ENCODE results near the gene ZRANB1.

Gene ZRANB1

GRCh38 chr10:125025341-125025740, 83.4 kb downstream of the ZRANB1 start:
- H3K4me1 ChIP-seq (ENCODE audit: control insufficient read depth, insufficient read depth, low read length): peaks cover 9% of the 10 kb centered on the region
- H3K27me3 ChIP-seq (ENCODE audit: control insufficient read depth, insufficient read depth, low read length, poor library complexity, severe bottlenecking): no peaks in the 10 kb centered on the region
- no peaks in the 10 kb centered on the region for H3K9me3 ChIP-seq (ENCODE audit: control insufficient read depth, low read length)
- peaks cover 9% of the 10 kb centered on the region for H3K36me3 ChIP-seq (ENCODE audit: control insufficient read depth, insufficient read depth, low read length)
- no peak overlapping the region for H3K27ac ChIP-seq (ENCODE audit: insufficient read depth, low read depth, low read length, poor library complexity, severe bottlenecking)
- H3K4me3 ChIP-seq (ENCODE audit: insufficient read depth, low read depth, low read length): no peak overlapping the region
- 76 to 80% methylated on average over 12 of the region's 12 CpGs for WGBS, 2 experiments

DNA sequence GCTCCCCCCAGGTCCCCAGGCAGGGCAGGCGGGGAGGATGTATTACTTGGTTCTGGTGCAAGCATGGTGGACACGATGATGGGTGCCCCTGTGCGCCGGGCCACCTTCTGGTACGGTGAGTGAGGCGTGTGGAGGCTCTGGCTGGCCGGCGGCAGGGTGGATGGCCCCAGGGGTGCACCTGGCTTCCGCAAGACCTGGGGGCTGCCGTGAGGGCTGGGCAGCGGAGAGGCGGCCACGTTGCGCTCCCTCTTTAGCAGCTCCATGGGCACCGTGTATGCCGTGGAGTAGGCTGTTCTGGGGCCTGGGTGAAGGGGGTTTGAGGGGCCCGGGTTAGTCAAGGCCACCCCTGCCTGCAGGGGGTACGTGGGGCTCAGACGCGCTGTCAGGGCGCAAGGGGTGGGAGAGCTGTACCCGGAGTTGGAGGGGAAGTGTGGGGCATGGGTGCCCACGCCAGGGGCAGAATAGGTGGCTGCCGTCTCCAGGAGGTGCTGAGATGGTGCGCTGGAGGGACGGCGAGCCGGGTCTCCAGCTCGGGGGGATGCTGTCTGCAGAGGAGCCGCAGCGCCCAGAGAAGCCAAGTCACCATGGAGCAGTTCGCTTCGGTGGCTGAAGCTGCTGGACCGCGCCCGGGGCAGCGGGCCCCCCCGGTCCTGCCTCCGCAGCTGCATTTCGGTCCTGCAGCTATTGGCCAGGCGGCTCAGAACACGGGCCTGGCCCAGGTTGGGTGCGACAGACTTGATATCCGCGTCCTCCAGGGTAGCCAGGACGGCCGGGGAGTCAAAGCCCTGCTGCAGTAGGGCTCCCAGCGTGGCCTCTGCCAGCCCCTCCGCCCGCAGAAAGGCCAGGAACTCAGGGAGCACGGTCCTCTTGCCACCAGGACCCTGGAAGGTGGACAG, 84.4 kb downstream of the ZRANB1 start:
- Histone ChIP-seq H3K4me3 (ENCODE audit: insufficient read depth, low read depth, low read length) (no peak overlapping the region), H3K27ac (ENCODE audit: insufficient read depth, low read depth, low read length, poor library complexity, severe bottlenecking) (no peak overlapping the region), H3K9me3 (ENCODE audit: control insufficient read depth, low read length) (no peaks in the 10 kb centered on the region), H3K36me3 (ENCODE audit: control insufficient read depth, insufficient read depth, low read length) (no peaks in the 10 kb centered on the region), H3K27me3 (ENCODE audit: control insufficient read depth, insufficient read depth, low read length, poor library complexity, severe bottlenecking) (no peaks in the 10 kb centered on the region), H3K4me1 (ENCODE audit: control insufficient read depth, insufficient read depth, low read length) (peaks cover 9% of the 10 kb centered on the region)
- 95% methylated on average over 51 of the region's 51 CpGs for WGBS, 2 experiments

DNA sequence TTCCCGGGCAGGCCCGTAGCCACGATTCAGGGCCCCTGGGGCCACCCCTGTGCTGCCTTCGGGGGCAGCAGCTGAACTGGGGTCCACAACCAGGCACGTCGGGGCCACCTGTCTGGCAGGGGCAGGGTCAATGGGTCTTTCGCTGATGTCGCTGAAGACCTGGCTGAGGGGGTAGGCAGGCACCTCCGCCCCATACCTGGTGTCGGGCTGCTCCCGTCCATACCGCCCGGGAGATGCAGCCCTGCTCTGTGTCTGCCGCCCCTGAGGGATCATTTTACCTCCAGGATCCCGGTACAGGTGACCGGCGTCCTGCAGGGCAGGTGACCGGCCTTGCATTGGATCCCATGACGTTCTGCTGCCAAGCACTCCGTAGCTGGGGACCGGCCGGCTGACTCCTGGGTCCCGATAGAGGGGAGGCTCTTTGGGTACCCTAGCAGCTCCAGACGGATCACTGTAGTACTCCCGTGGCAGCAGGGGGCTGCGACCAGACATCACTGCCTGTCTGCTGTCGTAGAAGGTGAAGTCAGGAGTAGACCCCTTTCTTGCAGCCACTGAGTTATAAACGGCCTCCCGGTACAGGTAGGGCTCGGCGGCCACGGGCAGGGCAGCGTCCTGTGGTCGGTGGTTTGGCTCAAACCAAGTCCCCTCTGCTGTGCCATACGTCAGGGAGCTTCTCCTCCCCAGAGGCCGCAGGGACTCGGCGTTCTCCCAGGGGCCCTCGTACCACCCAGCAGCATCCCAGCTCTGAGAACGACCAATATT, 85.2 kb downstream of the ZRANB1 start:
- no peaks in the 10 kb centered on the region for H3K27me3 ChIP-seq (ENCODE audit: control insufficient read depth, insufficient read depth, low read length, poor library complexity, severe bottlenecking)
- H3K27ac ChIP-seq (ENCODE audit: insufficient read depth, low read depth, low read length, poor library complexity, severe bottlenecking): no peak overlapping the region
- WGBS, 2 experiments: 95 to 96% methylated on average over 40 of the region's 40 CpGs
- H3K4me1 ChIP-seq (ENCODE audit: control insufficient read depth, insufficient read depth, low read length): peaks cover 9% of the 10 kb centered on the region
- no peaks in the 10 kb centered on the region for H3K9me3 ChIP-seq (ENCODE audit: control insufficient read depth, low read length)
- no peak overlapping the region for H3K4me3 ChIP-seq (ENCODE audit: insufficient read depth, low read depth, low read length)
- no peaks in the 10 kb centered on the region for H3K36me3 ChIP-seq (ENCODE audit: control insufficient read depth, insufficient read depth, low read length)

DNA sequence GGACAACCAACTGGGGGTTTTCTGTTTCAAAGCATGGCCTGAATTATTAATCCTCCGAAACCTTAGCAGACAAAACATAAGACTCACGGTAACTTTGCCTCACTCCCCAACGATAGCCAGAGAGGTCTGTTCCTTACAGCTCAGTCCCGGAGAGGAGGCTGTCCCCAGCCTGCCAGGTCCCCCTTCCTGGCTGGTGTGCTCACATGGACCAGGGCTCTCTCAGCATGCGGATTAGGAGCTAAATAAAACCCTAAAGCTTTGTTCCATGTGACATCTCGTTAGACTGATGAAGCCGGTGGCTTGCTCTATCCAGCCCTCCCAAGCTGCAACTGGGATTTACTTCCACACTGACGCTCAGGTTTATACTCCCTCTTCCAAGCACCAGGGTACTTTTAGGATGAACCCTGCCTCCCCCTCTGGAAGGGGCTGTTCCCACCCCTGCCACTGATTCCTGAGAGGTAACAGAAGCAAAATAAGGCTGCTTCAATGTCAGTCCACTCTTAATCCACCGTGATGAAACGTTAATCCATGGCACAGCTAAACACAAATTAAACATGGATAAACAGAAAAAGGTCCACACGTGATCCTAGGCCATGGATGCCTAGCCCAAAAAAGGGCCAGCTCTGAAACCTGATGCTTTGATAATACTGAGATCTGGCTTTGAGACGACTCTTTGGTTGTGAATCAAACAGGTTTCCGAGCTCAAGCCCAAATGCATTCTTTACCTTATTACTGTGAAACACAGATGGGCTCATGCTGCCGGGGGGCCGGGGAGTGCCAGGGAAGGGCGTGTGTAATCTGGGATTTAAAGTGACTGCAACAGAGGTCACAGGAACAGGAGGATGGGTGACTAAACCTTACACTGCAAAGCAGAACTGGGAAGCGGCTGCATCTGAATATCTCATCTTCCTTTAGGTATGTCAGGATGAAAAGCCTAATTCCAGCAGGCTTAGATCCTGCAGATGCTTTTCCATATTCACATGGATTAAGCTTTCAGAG, 86.2 kb downstream of the ZRANB1 start:
- peak overlapping the region; percentile 17 for H3K27ac ChIP-seq (ENCODE audit: insufficient read depth, low read depth, low read length, poor library complexity, severe bottlenecking)
- no peaks in the 10 kb centered on the region for H3K36me3 ChIP-seq (ENCODE audit: control insufficient read depth, insufficient read depth, low read length)
- no peak overlapping the region for H3K4me3 ChIP-seq (ENCODE audit: insufficient read depth, low read depth, low read length)
- peaks cover 9% of the 10 kb centered on the region for H3K4me1 ChIP-seq (ENCODE audit: control insufficient read depth, insufficient read depth, low read length)
- H3K27me3 ChIP-seq (ENCODE audit: control insufficient read depth, insufficient read depth, low read length, poor library complexity, severe bottlenecking): no peaks in the 10 kb centered on the region
- H3K9me3 ChIP-seq (ENCODE audit: control insufficient read depth, low read length): no peaks in the 10 kb centered on the region
- WGBS, 2 experiments: 66 to 79% methylated on average over 17 of the region's 17 CpGs

- Histone ChIP-seq H3K36me3 (ENCODE audit: control insufficient read depth, insufficient read depth, low read length) (no peaks in the 10 kb centered on the region), H3K4me3 (ENCODE audit: insufficient read depth, low read depth, low read length) (no peak overlapping the region), H3K9me3 (ENCODE audit: control insufficient read depth, low read length) (no peaks in the 10 kb centered on the region), H3K4me1 (ENCODE audit: control insufficient read depth, insufficient read depth, low read length) (peaks cover 9% of the 10 kb centered on the region), H3K27ac (ENCODE audit: insufficient read depth, low read depth, low read length, poor library complexity, severe bottlenecking) (no peak overlapping the region), H3K27me3 (ENCODE audit: control insufficient read depth, insufficient read depth, low read length, poor library complexity, severe bottlenecking) (no peaks in the 10 kb centered on the region)
- 92 to 97% methylated on average over 7 of the region's 7 CpGs for WGBS, 2 experiments
These were observed 87.8 kb downstream of the ZRANB1 start for GRCh38 chr10:125029584-125030242.

DNA sequence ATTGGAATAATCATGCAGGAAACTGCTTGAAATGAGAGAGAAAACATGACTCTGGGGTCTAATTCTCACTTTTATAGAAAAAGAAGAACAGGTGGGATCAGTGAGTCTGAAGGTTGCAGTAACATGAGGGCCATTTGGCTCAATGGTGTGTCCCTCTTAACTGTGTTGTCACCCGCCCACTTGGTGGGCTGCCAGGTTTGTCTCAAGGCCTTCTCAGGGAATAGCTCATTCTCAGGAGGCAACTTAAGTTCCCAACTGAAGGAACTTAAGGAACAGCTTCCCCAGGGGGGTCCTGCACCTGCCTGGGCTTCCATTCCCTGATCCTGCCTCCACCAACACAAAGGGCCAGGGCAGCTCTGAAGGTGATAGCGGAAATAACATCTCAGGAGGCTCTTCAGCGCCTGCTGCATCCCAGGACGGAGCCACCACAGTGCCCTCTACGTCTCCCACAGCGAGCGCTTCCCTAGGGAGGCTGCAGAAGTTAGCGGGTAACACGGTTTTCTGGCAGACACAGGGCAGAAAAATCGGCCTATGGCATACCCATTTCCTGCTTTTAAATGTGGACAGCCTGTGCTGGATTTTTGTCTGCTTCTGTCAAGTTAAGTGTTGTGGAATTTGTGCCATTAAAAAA, 88.8 kb downstream of the ZRANB1 start:
- no peak overlapping the region for H3K4me3 ChIP-seq (ENCODE audit: insufficient read depth, low read depth, low read length)

GRCh38 chr10:125032474-125033020, 90.6 kb downstream of the ZRANB1 start:
- WGBS, 2 experiments: 92 to 93% methylated on average over 15 of the region's 15 CpGs
- H3K36me3 ChIP-seq (ENCODE audit: control insufficient read depth, insufficient read depth, low read length): no peaks in the 10 kb centered on the region
- H3K4me3 ChIP-seq (ENCODE audit: insufficient read depth, low read depth, low read length): no peak overlapping the region
- H3K4me1 ChIP-seq (ENCODE audit: control insufficient read depth, insufficient read depth, low read length): peaks cover 9% of the 10 kb centered on the region
- H3K27ac ChIP-seq (ENCODE audit: insufficient read depth, low read depth, low read length, poor library complexity, severe bottlenecking): no peak overlapping the region
- H3K27me3 ChIP-seq (ENCODE audit: control insufficient read depth, insufficient read depth, low read length, poor library complexity, severe bottlenecking): no peaks in the 10 kb centered on the region
- H3K9me3 ChIP-seq (ENCODE audit: control insufficient read depth, low read length): no peaks in the 10 kb centered on the region

More for the DNA sequence above, 88.8 kb downstream of the ZRANB1 start:
- WGBS, 2 experiments: 90% methylated on average over 10 of the region's 10 CpGs
- no peaks in the 10 kb centered on the region for H3K36me3 ChIP-seq (ENCODE audit: control insufficient read depth, insufficient read depth, low read length)
- H3K4me1 ChIP-seq (ENCODE audit: control insufficient read depth, insufficient read depth, low read length): peaks cover 9% of the 10 kb centered on the region
- H3K27me3 ChIP-seq (ENCODE audit: control insufficient read depth, insufficient read depth, low read length, poor library complexity, severe bottlenecking): no peaks in the 10 kb centered on the region
- H3K9me3 ChIP-seq (ENCODE audit: control insufficient read depth, low read length): no peaks in the 10 kb centered on the region
- no peak overlapping the region for H3K27ac ChIP-seq (ENCODE audit: insufficient read depth, low read depth, low read length, poor library complexity, severe bottlenecking)

GRCh38 chr10:125033146-125033924, 91.4 kb downstream of the ZRANB1 start:
- Histone ChIP-seq H3K4me1 (ENCODE audit: control insufficient read depth, insufficient read depth, low read length) (peaks cover 6% of the 10 kb centered on the region), H3K36me3 (ENCODE audit: control insufficient read depth, insufficient read depth, low read length) (no peaks in the 10 kb centered on the region), H3K27ac (ENCODE audit: insufficient read depth, low read depth, low read length, poor library complexity, severe bottlenecking) (no peak overlapping the region), H3K27me3 (ENCODE audit: control insufficient read depth, insufficient read depth, low read length, poor library complexity, severe bottlenecking) (no peaks in the 10 kb centered on the region), H3K9me3 (ENCODE audit: control insufficient read depth, low read length) (no peaks in the 10 kb centered on the region), H3K4me3 (ENCODE audit: insufficient read depth, low read depth, low read length) (no peak overlapping the region)
- WGBS, 2 experiments: 91 to 92% methylated on average over 27 of the region's 27 CpGs
